ENCODE data around the gene LRP10.

DNA sequence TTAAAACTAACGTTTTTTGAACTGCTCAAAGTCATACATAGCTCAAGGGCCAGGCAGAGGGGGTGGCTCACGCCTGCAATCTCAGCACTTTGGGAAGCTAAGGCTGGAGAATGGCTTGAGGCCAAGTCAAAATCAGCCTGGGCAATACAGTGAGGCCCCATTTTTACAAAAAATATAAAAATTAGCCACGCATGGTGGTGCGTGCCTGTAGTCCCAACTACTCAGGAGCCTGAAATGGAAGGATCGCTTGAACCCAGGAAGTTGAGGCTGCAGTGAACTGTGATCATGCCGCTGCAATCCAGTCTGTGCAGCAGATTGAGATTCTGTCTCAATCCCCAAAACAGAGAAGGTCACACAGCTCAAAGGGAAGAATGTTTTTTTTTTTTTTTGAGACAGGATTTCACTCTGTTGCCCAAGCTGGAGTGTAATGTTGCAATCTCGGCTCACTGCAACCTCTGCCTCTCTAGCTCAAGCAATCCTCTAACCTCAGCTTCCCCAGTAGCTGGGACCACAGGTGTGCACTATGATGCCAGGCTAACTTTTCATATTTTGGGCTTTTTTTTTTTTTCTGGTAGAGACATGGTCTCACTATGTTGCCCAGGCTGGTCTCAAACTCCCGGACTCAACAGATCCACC is 44.5 kb downstream of the LRP10 start:
- TF ChIP-seq MAFK (IDR thresholded peaks at IDR 0.05; ENCODE audit: partially characterized antibody) (no peak), POLR2A (IDR thresholded peaks at IDR 0.05; ENCODE audit: low read length) (no peak), GATA3 (IDR thresholded peaks at IDR 0.05; ENCODE audit: borderline replicate concordance) (no peak)
- TF ChIP-seq, protein P1, sequence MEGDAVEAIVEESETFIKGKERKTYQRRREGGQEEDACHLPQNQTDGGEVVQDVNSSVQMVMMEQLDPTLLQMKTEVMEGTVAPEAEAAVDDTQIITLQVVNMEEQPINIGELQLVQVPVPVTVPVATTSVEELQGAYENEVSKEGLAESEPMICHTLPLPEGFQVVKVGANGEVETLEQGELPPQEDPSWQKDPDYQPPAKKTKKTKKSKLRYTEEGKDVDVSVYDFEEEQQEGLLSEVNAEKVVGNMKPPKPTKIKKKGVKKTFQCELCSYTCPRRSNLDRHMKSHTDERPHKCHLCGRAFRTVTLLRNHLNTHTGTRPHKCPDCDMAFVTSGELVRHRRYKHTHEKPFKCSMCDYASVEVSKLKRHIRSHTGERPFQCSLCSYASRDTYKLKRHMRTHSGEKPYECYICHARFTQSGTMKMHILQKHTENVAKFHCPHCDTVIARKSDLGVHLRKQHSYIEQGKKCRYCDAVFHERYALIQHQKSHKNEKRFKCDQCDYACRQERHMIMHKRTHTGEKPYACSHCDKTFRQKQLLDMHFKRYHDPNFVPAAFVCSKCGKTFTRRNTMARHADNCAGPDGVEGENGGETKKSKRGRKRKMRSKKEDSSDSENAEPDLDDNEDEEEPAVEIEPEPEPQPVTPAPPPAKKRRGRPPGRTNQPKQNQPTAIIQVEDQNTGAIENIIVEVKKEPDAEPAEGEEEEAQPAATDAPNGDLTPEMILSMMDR (IDR thresholded peaks at IDR 0.05), result no peak
- TF ChIP-seq, protein P2, sequence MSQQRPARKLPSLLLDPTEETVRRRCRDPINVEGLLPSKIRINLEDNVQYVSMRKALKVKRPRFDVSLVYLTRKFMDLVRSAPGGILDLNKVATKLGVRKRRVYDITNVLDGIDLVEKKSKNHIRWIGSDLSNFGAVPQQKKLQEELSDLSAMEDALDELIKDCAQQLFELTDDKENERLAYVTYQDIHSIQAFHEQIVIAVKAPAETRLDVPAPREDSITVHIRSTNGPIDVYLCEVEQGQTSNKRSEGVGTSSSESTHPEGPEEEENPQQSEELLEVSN (IDR thresholded peaks at IDR 0.05; ENCODE audit: borderline replicate concordance, low read depth), result no peak

All from A549 (cell line).